LNCaP clone FGC (cell line): ENCODE data around the gene RAN.

Experiments
- DNase-seq: peaks from one replicate; pipeline ENCODE4 v3.0.0-alpha.2; 2011; ENCODE audit warnings: low read depth
- H3K4me3 ChIP-seq: 2 replicates; pipeline ENCODE4 v1.5.1; 2011; ENCODE audit warnings: mild to moderate bottlenecking, low read depth, low read length, control low read depth
- TF ChIP-seq, protein P1 (sequence below): IDR thresholded peaks from 2 replicates; pipeline ENCODE4 v1.5.1; 2012; ENCODE audit warnings: mild to moderate bottlenecking; ENCODE audit not compliant: control insufficient read depth, insufficient read depth; ENCODE audit errors: extremely low read depth

Gene RAN

GRCh38 chr12:130919086-130919485 is 47.2 kb downstream of the RAN start:
- no peak for DNase-seq
- no peak overlapping the region for H3K4me3 ChIP-seq
- TF ChIP-seq, protein P1, sequence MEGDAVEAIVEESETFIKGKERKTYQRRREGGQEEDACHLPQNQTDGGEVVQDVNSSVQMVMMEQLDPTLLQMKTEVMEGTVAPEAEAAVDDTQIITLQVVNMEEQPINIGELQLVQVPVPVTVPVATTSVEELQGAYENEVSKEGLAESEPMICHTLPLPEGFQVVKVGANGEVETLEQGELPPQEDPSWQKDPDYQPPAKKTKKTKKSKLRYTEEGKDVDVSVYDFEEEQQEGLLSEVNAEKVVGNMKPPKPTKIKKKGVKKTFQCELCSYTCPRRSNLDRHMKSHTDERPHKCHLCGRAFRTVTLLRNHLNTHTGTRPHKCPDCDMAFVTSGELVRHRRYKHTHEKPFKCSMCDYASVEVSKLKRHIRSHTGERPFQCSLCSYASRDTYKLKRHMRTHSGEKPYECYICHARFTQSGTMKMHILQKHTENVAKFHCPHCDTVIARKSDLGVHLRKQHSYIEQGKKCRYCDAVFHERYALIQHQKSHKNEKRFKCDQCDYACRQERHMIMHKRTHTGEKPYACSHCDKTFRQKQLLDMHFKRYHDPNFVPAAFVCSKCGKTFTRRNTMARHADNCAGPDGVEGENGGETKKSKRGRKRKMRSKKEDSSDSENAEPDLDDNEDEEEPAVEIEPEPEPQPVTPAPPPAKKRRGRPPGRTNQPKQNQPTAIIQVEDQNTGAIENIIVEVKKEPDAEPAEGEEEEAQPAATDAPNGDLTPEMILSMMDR = no peak

- DNase-seq = no peak
- H3K4me3 ChIP-seq = no peak overlapping the region
- TF ChIP-seq, protein P1 = no peak
These were observed 48.3 kb downstream of the RAN start for GRCh38 chr12:130920119-130920703.

GRCh38 chr12:130920723-130921381 is 49.0 kb downstream of the RAN start:
- no peak overlapping the region for H3K4me3 ChIP-seq
- TF ChIP-seq, protein P1 = no peak
- no peak for DNase-seq

DNA sequence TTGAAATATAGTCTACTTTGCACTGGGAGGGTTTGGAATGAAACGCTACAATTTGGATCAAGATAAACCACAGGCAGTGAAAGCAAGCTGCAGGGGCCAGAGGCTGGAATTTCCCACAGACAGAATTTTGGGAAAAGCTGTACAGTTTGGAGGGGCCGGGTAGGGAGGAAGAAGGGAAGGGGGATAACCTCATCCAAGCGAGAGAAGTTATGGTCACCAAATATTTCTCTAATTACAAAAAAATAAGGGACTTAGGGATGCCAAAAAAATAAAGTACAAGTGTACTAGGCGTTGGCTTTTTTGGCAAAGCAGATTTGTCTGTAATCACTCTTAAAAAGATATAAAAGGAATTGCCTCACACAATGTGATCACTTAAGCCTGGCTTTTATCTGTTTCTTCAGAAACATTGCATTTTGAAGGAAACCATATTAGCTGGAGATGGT is 50.7 kb downstream of the RAN start:
- H3K4me3 ChIP-seq = no peak overlapping the region
- TF ChIP-seq, protein P1 = no peak
- DNase-seq = no peak

DNA sequence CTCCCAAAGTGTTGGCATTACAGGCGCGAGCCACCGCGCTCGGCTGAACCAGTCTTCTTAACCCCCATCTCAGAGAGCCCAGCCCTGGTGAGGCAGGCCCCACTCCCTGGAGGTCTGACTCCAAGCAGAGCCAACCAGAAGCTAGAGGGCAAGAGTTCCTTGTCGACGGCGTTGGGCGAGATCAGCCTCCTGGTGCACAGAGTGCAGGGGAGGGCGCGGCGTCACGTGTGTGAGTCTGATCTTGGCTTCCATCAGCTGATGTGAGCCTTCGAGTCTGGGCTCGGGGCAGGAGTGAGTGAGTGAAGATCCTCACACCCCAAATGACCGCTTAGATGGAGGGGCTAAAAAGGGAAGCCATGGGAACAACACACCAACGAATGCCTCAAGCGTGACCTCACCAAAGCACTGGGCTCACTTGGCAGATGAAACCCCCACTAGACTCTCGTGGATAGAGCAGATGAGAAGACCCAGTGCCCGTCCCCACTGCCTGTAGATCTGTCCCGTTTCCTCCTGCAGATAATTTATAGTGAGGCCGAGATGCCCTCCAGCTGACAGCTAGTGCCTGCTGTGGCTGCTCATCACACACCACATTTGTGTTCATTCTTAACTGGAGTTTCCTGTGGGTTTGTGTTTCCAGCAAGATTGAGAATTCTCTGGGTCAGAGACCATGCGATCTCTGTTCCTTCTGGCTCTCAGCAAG is 53.2 kb downstream of the RAN start:
- TF ChIP-seq, protein P1 = no peak
- DNase-seq = no peak
- no peak overlapping the region for H3K4me3 ChIP-seq

- DNase-seq = no peak
- TF ChIP-seq, protein P1 = no peak
- no peak overlapping the region for H3K4me3 ChIP-seq
These were observed 53.8 kb downstream of the RAN start for GRCh38 chr12:130925666-130926015.
